Cerebellar nuclear complex (tissue), 1 donor: ENCODE measurements around the gene ATP9A.
"Not testable (repeated sequence)": the region's sequence is repeated elsewhere in the genome, so short reads cannot be mapped to it uniquely, and the experiment has no call there.

Experiments
- DNase-seq, 2 experiments: peaks; one replicate each; lab custom pipeline; 2025; lab: John Stamatoyannopoulos, UW

The ATP9A gene

DNA sequence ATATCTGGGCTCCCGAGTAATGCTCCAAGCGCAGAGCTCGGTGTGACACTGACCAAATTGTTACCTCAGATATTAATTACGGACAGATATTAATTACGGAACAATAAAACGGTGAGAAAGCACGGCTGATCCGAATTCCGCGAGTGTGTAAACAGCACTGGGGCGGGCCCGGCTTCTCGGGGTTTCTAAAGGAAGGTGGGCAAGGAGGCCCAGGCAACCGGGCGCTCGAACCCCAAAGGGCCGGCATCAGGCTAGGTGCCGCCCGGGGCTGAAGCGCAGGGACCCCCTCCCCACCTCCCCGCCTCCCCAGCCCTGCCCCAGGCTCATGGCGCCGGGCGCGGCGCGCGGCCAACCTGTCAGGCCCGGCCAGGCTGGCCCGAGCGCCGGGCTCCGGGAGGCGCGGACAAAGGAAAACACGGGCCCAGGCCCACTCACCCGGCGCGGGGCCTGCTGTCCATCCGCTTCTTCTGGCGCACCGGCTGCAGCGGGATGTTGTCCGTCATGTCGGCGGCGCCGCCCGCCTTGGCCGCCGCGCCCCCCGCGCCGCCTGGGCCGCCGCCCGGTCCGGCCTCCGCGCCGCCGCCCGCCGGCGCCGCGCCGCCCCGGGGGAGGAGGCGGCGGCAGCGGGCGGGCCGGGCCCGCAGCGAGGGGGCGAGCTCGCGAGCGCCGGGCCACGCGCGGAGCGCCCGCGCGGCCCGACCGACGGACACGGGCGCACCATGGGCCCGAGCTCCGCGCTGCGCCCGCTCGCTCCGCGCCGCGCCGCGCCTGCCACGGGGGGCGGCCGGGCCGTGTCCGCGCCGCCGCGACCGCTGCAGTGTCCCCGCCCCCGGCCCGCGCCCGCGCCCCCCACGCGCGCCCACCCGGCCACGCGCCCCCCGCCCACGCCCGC, at the start of gene ATP9A:
TSS of gene ATP9A (minus strand) at position 524 of the 892 bp plus-strand sequence. CDS start at position 503, 21 bp downstream.
- no peak for DNase-seq

GRCh38 chr20:51816856-51817255, 48.7 kb upstream of the ATP9A start:
- not testable (repeated sequence) for DNase-seq

GRCh38 chr20:51815383-51816076, 47.3 kb upstream of the ATP9A start:
- no peak for DNase-seq

GRCh38 chr20:51812861-51813260, 44.7 kb upstream of the ATP9A start:
- no peak for DNase-seq

GRCh38 chr20:51811514-51812128, 43.4 kb upstream of the ATP9A start:
- no peak for DNase-seq

DNA sequence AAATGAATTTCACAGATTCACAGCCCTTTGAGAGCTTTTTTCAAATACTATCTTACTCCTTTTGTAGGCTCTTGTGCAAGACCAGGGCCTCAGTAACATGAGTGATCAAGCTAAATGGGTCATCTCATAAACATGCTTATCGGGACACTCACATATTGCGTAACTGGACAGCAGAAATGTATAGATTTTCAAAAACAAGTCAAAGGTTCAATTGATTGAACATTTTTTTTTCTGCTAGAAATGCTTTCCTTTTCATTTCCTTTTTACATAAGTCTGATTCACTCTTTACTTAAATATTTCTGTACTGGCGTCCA, 42.8 kb upstream of the ATP9A start:
- DNase-seq, result no peak

DNA sequence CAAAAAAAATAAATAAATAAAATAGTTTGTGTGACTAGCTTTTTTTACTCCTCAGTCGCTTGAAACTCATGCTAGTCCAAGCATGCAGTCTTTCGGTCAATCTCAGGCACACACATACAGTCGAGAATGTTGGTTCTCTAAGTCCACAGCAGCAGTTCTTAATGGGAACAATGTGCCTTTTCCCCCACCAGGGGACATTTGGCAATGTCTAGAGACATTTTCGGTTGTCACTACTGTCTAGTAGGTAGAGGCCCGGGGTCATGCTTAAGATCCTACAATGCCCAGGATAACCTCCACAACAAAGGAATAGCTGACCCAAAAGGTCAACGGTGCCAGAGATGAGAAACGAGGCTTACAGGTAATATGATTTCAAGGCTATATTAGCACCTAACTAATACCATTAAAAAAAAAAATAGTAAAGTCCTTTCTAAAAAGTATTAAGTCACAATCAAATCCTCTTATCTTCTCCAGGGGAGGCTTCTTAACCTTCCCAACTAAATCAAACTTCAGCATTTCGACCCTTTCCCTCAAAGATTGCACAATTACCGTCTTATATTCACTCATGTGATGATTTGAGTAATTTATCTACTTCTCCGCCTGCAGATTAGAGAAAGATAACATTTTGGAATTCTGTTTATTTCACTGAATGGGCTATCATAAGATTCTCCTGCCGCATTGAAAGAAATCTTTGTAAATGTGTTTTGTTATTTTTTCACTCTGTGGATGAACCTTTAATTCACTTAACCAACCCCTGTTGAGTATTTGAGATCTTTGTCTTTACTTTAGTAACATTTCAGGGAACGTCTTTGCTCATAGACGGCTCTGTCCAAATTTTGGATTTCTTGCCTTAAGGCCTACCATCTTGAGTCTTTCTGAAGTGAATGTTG, 42.2 kb upstream of the ATP9A start:
- no peak for DNase-seq

- DNase-seq, result no peak
Observed at GRCh38 chr20:51807720-51808250, 39.6 kb upstream of the ATP9A start.

GRCh38 chr20:51804754-51805153, 36.6 kb upstream of the ATP9A start:
- no peak for DNase-seq

DNA sequence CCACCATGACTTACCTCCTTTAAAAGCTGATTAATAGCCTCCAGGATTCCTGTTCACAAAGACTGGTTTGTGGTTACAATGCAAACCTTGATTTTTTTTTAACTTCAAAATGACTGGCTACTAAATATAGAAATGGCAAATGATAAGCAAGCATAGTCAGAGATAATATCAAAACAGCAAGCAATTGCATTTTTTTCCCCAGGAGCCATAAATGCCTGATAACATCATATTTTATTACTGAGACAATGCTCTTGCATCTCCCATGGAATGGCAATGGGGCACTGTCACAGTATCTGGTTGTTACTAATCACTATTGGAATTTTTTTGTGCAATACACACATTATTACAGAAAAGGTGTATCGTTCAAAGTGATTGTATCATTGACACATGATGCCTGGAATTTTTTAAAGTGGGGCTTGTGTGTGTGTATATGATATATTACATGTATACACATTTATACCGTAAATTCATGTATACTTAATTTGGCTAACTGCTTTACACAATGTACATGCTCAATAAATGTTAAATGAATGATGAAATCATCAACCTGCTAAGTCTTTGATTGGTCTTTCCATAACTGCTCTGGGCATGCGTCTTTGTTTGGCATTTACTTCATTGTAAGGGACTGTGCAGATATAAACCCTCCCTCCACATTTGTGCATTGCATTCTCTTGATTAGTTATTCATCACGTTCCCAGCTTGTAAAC, 35.1 kb upstream of the ATP9A start:
- DNase-seq, result no peak

GRCh38 chr20:51802170-51802751, 34.1 kb upstream of the ATP9A start, which contains the start of gene SALL4:
TSS of gene SALL4 (minus strand) at chr20:51802521. CDS start at chr20:51802408, 113 bp downstream.
- DNase-seq, result no peak

DNA sequence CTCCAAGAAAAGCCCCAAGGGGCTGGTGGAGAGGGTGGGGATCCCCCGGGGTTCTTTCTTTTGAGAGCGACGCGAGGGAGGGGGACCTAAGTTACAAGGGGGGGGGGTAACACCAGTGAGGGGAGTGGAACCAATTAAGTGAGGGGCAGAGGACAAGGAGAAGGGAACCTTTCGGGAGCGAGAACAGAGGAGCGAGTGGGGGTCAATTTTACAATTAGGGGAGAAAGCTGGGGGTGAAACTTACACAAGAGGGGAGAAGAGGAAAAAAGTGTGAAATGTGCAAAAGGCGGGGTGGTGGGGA, 33.6 kb upstream of the ATP9A start:
- DNase-seq, result no peak

DNA sequence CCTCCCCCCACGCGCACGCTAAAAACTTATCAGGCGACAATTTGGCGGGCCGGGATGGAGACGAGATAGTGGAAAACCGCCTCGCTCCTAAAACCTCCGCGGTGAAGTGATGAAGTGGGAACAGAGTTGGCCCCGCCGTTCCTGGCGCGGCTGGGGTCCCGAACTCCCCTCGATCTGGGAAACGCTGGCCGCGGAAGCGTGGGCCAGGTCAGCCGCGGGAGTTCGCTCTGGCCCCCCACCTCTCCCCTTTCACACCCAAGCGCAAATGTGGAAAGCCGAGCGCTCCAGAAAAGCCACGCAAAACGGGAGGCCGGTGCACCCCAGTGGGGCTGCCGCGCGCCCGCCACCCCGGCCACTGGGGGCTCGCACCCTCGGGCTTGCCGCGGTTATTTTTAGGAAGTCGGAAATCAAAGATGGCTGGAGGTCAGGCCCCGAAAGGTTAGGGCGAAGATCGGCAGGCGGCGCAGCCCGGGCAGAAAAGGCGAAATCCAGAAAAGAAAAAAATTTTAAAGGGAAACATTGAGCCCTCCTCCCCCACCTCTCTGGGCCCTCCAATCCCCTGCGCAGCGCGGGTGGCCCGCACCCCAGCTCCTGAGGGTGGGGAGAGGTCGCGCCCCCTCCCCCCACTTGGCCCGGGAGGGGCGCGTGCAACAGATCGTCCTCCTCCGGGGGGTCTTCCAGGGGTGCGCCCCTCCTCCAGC, 33.1 kb upstream of the ATP9A start:
- DNase-seq, result no peak

GRCh38 chr20:51800872-51801121, 32.6 kb upstream of the ATP9A start:
- no peak for DNase-seq

DNA sequence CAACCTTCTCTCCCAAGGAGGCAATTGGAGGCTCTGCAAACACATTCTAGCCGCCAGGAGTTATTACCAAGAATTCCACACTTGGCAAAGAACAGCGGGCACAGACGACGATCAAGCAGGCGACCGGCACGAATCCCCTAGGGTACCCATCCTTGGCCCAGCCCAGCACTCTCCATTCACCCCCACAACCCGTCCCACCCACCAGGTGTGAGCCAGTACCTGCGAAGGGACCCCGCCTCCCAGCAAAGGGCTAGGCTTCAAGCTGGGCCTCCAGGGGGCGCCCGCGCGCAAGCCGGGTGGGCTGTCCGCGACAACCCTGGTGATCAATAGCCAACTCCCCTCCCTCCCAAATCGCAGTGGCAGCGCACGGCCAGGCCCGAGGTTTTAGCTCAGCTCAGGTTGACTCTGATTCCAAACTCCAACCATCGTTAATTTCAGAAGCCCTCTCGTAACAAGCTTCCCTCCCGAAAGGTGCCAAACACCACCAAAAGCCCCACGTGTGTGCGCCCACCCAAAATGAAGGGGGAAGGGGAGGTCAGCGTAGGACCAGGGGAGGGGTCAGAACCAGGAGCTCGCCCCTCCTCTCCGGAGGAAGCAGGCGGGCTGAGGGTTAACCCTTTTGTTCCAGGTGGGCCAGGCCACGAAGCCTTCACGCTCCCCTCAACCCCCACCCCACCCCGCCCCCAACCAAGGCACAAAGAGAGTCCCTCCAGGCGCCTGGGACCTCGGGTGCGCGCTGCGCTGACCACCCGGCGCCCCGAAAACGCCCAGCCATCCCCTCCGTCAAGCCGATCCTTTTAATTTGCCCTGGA, 32.1 kb upstream of the ATP9A start:
- no peak for DNase-seq

GRCh38 chr20:51799401-51799860, 31.2 kb upstream of the ATP9A start:
- no peak for DNase-seq

GRCh38 chr20:51797357-51798025, 29.3 kb upstream of the ATP9A start:
- DNase-seq, result no peak

DNA sequence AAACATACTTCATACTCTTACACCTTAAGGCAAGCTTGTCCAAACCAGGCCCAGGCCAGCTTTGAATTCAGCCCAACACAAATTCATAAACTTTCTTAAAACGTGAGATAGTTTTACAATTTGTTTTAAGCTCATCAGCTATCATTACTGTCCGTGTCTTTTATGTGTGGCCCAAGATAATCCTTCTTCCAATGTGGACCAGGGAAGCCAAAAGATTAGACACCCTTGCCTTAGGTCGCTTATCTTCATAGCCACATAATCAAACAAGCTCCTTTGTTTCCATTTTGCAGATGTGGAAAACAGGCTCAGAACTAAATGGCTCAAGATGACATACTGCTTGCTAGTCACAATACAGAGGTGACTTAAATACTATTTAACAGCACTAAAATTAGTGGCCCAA, 28.1 kb upstream of the ATP9A start:
- no peak for DNase-seq

DNA sequence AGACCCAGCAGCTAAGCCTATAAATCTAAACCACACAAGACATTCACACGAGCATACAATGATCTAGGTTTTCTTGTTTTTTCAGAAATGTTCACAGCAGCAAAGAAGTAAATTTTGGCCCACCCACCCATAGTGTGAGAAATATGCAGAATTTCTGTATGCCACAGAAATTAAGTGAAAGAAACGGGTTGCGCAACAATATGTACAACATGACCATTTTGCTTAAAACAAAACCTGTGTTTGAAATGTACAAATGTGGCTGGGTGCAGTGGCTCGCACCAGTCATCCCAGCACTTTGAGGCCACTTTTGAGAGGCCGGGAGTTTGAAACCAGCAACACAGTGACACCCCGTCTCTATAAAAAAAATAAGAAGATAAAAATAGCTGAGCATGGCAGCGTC, 24.8 kb upstream of the ATP9A start:
- DNase-seq, result no peak
